ENCODE data around the gene EEFSEC. TPM values are rescaled to one million over a fixed set of nuclear protein-coding genes. Genes with fewer than 3 reads are reported as not detected.

Gene EEFSEC
- total and polyA plus RNA-seq, 2 experiments from 2014 or later, result 4.9 to 18.7 TPM

DNA sequence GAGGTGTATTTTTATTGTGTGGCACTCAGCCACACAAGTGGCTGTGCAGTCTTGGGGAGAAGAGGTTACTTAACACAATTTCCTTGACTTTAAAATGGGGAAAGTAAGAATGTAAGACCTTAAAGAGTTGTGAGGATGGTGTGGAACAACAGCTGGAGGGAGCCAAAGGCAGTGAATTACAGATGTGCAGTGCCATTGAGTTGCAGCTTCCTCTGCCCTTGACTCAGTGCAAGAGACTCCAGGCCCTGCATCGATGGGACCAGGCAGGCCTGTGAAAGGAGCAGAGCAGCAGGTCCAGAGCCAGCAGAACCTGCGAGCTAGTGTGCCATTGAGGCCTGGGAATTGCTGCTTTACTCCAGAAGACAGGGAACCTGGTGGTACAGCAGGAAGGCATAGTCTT is 27.2 kb downstream of the EEFSEC start:
- 68 to 73% methylated on average over 2 of the region's 2 CpGs for WGBS, 2 experiments (ENCODE audit: low coverage in 1 of 2, low lambda C conversion rate in 2 of 2, missing lambda C conversion rate in 2 of 2)
- H3F3A ChIP-seq (ENCODE audit: insufficient read depth), result no peaks in the 10 kb centered on the region
- H3K9me3 ChIP-seq (ENCODE audit: low read depth), result no peaks in the 10 kb centered on the region
- H3K79me2 ChIP-seq (ENCODE audit: insufficient read depth), result peaks cover 21% of the 10 kb centered on the region
- DNase-seq, result no peak
- in situ Hi-C loops (cut with MboI), result no loop called here
- no peaks in the 10 kb centered on the region for H4K20me1 ChIP-seq (ENCODE audit: insufficient read depth)
- no peaks in the 10 kb centered on the region for H3K27me3 ChIP-seq (replicated peaks; ENCODE audit: insufficient read depth)
- H2AFZ ChIP-seq, result no peak overlapping the region
- no peak overlapping the region for H3K4me3 ChIP-seq
- no peaks in the 10 kb centered on the region for H3K9me2 ChIP-seq (ENCODE audit: insufficient read depth)
- H3K27ac ChIP-seq, result no peak overlapping the region
- H3K4me2 ChIP-seq (ENCODE audit: unreplicated experiment), result no peak overlapping the region
- TF ChIP-seq EZH2 (IDR thresholded peaks at IDR 0.05; ENCODE audit: insufficient read depth, poor library complexity, severe bottlenecking), result no peak
- TF ChIP-seq EZH2phosphoT487 (IDR thresholded peaks at IDR 0.05; ENCODE audit: insufficient read depth, low read depth), result no peak
- no peaks in the 10 kb centered on the region for H3K36me3 ChIP-seq (ENCODE audit: low read depth)
- H3K9ac ChIP-seq, result no peak overlapping the region
- no peaks in the 10 kb centered on the region for H3K4me1 ChIP-seq (ENCODE audit: insufficient read depth)

- H4K20me1 ChIP-seq (ENCODE audit: insufficient read depth), result no peaks in the 10 kb centered on the region
- TF ChIP-seq EZH2 (IDR thresholded peaks at IDR 0.05; ENCODE audit: insufficient read depth, poor library complexity, severe bottlenecking) (no peak), EZH2phosphoT487 (IDR thresholded peaks at IDR 0.05; ENCODE audit: insufficient read depth, low read depth) (no peak)
- no peaks in the 10 kb centered on the region for H3F3A ChIP-seq (ENCODE audit: insufficient read depth)
- H3K4me1 ChIP-seq (ENCODE audit: insufficient read depth), result no peaks in the 10 kb centered on the region
- no peak overlapping the region for H3K9ac ChIP-seq
- in situ Hi-C loops (cut with MboI), result no loop called here
- H3K9me2 ChIP-seq (ENCODE audit: insufficient read depth), result no peaks in the 10 kb centered on the region
- H3K27me3 ChIP-seq (replicated peaks; ENCODE audit: insufficient read depth), result no peaks in the 10 kb centered on the region
- H3K36me3 ChIP-seq (ENCODE audit: low read depth), result no peaks in the 10 kb centered on the region
- H3K27ac ChIP-seq, result no peak overlapping the region
- H3K9me3 ChIP-seq (ENCODE audit: low read depth), result no peaks in the 10 kb centered on the region
- DNase-seq, result no peak
- no peak overlapping the region for H2AFZ ChIP-seq
- no peak overlapping the region for H3K4me3 ChIP-seq
- no peak overlapping the region for H3K4me2 ChIP-seq (ENCODE audit: unreplicated experiment)
- peaks cover 24% of the 10 kb centered on the region for H3K79me2 ChIP-seq (ENCODE audit: insufficient read depth)
- 97 to 100% methylated on average over 3 of the region's 3 CpGs for WGBS, 2 experiments (ENCODE audit: low coverage in 1 of 2, low lambda C conversion rate in 2 of 2, missing lambda C conversion rate in 2 of 2)
Measured at GRCh38 chr3:128180913-128181312, 27.6 kb downstream of the EEFSEC start.

GRCh38 chr3:128182656-128183055 is 29.4 kb downstream of the EEFSEC start:
- Histone ChIP-seq H3K79me2 (ENCODE audit: insufficient read depth) (peaks cover 15% of the 10 kb centered on the region), H3K9me3 (ENCODE audit: low read depth) (no peaks in the 10 kb centered on the region), H3K27me3 (replicated peaks; ENCODE audit: insufficient read depth) (no peaks in the 10 kb centered on the region), H3K9ac (no peak overlapping the region), H3K36me3 (ENCODE audit: low read depth) (no peaks in the 10 kb centered on the region), H3K4me3 (no peak overlapping the region), H3K9me2 (ENCODE audit: insufficient read depth) (no peaks in the 10 kb centered on the region), H3K27ac (no peak overlapping the region), H3F3A (ENCODE audit: insufficient read depth) (no peaks in the 10 kb centered on the region), H3K4me2 (ENCODE audit: unreplicated experiment) (no peak overlapping the region), H4K20me1 (ENCODE audit: insufficient read depth) (no peaks in the 10 kb centered on the region), H3K4me1 (ENCODE audit: insufficient read depth) (no peaks in the 10 kb centered on the region), H2AFZ (no peak overlapping the region)
- no peak for TF ChIP-seq EZH2phosphoT487 (IDR thresholded peaks at IDR 0.05; ENCODE audit: insufficient read depth, low read depth)
- TF ChIP-seq EZH2 (IDR thresholded peaks at IDR 0.05; ENCODE audit: insufficient read depth, poor library complexity, severe bottlenecking), result no peak
- no peak for DNase-seq
- in situ Hi-C loops (cut with MboI), result no loop called here
- WGBS, 2 experiments (ENCODE audit: low coverage in 1 of 2, low lambda C conversion rate in 2 of 2, missing lambda C conversion rate in 2 of 2), result 88 to 91% methylated on average over 6 of the region's 6 CpGs

- no peaks in the 10 kb centered on the region for H4K20me1 ChIP-seq (ENCODE audit: insufficient read depth)
Measured at GRCh38 chr3:128185630-128186447, 32.6 kb downstream of the EEFSEC start.

More at GRCh38 chr3:128185630-128186447, 32.6 kb downstream of the EEFSEC start:
- Histone ChIP-seq H3K79me2 (ENCODE audit: insufficient read depth) (peaks cover 15% of the 10 kb centered on the region), H3K9me2 (ENCODE audit: insufficient read depth) (no peaks in the 10 kb centered on the region), H3K9me3 (ENCODE audit: low read depth) (no peaks in the 10 kb centered on the region), H3K4me1 (ENCODE audit: insufficient read depth) (0 out of 2 replicates have a peak, but pooled peaks cover 3% of the 10 kb centered on the region), H3K4me3 (no peak overlapping the region), H3K36me3 (ENCODE audit: low read depth) (no peaks in the 10 kb centered on the region), H3K27ac (no peak overlapping the region), H3K9ac (no peak overlapping the region), H2AFZ (no peak overlapping the region), H3K27me3 (replicated peaks; ENCODE audit: insufficient read depth) (no peaks in the 10 kb centered on the region), H3K4me2 (ENCODE audit: unreplicated experiment) (no peak overlapping the region), H3F3A (ENCODE audit: insufficient read depth) (no peaks in the 10 kb centered on the region)
- WGBS, 2 experiments (ENCODE audit: low coverage in 1 of 2, low lambda C conversion rate in 2 of 2, missing lambda C conversion rate in 2 of 2), result 76 to 87% methylated on average over 3 of the region's 3 CpGs
- no peak for TF ChIP-seq EZH2 (IDR thresholded peaks at IDR 0.05; ENCODE audit: insufficient read depth, poor library complexity, severe bottlenecking)
- TF ChIP-seq EZH2phosphoT487 (IDR thresholded peaks at IDR 0.05; ENCODE audit: insufficient read depth, low read depth), result no peak
- no peak for DNase-seq
- in situ Hi-C loops (cut with MboI), result no loop called here

Data from GM23248 (cell line).